HG03108 (cell line): ENCODE data around the gene GAS2L1.

Experiments
- ATAC-seq: cut with Tn5 transposase; IDR thresholded peaks from one replicate; pipeline ENCODE4 v1.9.1; 2021; ENCODE audit warnings: moderate library complexity; ENCODE audit not compliant: unreplicated experiment

GAS2L1 gene

DNA sequence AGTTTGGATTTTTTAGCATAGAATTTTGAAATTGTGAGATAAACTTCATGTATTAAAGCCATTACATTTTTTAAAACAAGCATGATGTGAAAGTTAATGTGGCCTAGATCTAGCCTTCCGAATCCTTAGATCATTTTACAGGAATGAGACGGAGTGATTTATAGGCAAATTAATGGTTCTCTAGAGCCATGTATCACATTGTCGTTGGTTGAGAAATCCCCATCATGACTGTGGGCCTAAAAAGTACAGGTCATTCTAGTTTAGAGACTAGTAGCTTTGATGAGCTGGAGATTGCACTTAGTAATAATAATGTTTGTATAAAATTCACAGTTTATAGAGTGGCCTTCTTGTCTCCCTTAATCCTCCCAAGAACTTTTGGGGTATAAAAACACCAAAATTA is 31.3 kb upstream of the GAS2L1 start:
- no peak for ATAC-seq

DNA sequence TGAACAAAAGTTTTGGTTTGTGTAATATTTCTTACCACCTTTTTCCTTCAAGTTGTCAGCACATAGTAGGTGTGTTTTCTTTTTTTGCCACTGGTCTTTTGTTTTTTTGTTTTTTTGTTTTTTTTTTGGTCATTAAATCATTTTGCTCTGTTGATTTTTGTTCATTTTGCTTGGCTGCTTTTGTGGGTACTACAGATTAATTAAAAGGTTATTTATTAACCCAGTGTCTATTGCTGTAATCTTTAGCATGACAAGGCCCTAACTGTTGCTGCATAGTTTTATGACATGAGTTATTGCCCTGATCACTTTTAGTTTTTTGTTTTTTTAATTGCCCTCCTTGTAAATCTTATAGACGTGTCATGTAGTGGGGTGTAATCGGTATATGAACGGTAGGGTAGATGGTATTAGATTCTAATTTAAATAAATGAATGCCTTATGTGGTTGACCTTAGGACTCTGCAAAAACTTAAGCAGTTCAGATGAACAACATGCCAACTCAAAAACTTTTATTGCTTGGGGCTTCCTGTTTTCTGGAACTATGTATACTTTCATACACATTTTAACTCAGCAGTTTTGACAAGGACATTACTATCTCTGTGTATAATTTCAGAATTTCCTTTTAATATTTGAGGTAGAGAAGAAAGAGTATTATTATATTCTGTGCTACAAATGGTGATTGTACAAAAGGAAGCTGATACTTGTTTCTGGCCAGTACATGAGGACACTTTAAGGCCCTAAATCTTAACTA is 30.5 kb upstream of the GAS2L1 start:
- no peak for ATAC-seq

DNA sequence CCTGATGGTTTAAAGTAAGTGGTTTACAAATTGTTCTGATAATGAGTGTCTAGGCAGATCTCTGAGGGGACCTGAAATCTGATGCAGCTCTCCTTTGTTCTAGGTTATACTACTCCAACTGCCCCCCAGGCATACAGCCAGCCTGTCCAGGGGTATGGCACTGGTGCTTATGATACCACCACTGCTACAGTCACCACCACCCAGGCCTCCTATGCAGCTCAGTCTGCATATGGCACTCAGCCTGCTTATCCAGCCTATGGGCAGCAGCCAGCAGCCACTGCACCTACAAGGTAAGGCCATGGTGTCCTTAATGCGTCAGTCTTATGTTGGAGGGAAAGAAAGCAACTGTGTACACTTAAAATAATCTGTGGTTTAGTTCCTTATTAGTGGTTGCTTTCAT is 28.5 kb upstream of the GAS2L1 start:
- ATAC-seq: no peak

DNA sequence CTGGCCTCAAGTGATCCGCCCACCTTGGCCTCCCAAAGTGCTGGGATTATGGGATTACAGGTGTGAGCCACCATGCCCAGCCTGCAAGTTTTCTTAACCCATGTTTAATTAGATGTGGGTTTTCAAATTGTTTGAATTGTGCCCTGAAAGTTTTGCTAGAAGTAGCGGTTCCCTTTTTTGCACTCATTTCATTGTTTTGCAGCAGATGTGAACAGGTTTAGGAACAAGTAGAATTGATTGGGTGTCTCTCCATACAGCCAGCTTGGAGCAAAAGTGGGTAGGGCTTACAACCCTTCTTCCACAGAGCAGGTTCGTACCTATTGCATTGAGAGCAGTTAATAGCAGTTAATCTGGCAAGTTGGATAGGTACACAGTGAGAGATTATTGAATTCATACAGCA is 22.3 kb upstream of the GAS2L1 start:
- ATAC-seq: no peak

GRCh38 chr22:29288837-29289236 is 17.6 kb upstream of the GAS2L1 start:
- no peak for ATAC-seq

DNA sequence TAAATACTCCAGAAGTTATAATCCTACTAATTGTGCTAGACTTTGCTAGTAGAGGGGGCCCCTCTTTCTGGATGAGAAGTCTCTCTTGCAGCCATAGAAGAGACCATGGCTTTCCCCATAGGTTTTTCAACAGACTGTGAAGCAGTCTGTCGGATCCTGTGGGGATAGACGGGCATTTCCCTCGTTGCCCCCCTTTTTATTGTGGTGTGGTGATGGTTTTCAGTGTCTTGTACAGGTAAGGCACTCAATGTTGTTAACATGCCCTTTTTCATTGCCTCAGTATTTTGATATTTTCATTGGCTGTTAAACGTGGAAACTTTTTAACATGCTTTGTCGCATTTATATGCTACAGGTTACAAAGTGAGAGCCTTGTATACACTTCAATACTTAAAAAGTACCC is 16.4 kb upstream of the GAS2L1 start:
- no peak for ATAC-seq

GRCh38 chr22:29291215-29291614 is 15.2 kb upstream of the GAS2L1 start:
- no peak for ATAC-seq

- no peak for ATAC-seq
Observed at GRCh38 chr22:29292379-29292778, 14.1 kb upstream of the GAS2L1 start.

GRCh38 chr22:29298641-29299040 is 7.8 kb upstream of the GAS2L1 start:
- ATAC-seq: no peak

GRCh38 chr22:29299136-29299900 is 7.1 kb upstream of the GAS2L1 start:
- ATAC-seq: no peak

- ATAC-seq: no peak
Observed at GRCh38 chr22:29300467-29300806, 6.0 kb upstream of the GAS2L1 start.

- no peak for ATAC-seq
Observed at GRCh38 chr22:29300807-29301601, 5.4 kb upstream of the GAS2L1 start.

- no peak for ATAC-seq
Observed at GRCh38 chr22:29301716-29302401, 4.6 kb upstream of the GAS2L1 start.

DNA sequence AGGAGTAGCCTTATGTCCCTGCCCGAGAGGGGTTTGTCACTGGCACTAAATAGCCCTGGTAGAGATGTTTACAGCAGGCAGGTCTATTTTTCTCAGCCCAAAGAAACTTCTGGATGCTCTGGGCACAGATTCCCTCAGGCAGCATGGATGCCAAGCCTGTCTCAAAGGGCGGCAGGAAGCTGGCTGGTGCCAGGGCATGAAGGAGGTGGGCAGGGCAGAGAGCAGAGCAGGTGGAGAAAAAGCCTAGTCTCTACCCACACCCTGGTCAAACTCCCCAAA is 4.1 kb upstream of the GAS2L1 start:
- ATAC-seq: no peak

GRCh38 chr22:29302681-29303465 is 3.6 kb upstream of the GAS2L1 start:
- ATAC-seq: no peak

GRCh38 chr22:29305836-29306174 is 645 bp upstream of the GAS2L1 start:
- ATAC-seq: no peak

- ATAC-seq: no peak
Observed at GRCh38 chr22:29306835-29307595, 565 bp downstream of the GAS2L1 start.

- no peak for ATAC-seq
Observed at GRCh38 chr22:29307596-29308147, 1.2 kb downstream of the GAS2L1 start.

DNA sequence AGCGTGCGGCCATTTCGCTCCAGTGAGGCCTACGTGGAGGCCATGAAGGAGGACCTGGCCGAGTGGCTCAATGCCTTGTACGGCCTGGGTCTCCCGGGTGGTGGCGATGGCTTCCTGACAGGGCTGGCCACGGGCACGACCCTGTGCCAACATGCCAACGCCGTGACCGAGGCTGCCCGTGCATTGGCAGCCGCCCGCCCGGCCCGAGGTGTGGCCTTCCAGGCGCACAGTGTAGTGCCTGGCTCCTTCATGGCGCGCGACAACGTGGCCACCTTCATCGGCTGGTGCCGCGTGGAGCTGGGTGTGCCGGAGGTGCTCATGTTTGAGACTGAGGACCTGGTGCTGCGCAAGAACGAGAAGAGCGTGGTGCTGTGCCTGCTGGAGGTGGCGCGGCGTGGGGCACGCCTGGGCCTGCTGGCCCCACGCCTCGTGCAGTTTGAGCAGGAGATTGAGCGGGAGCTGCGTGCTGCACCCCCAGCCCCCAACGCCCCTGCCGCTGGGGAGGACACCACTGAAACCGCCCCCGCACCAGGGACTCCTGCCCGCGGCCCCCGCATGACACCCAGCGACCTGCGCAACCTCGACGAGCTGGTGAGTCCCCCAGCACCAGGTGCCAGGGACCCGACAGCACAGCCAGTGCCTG is 1.8 kb downstream of the GAS2L1 start:
- no peak for ATAC-seq
